GM23248 (cell line): ENCODE measurements around the gene UGGT1. TPM values are rescaled to one million over a fixed set of nuclear protein-coding genes. Genes with fewer than 3 reads are reported as not detected.
A peak's percentile ranks its signal among the peaks of the same experiment; 100 is the strongest.

Experiments
- DNase-seq: peaks from one replicate; pipeline ENCODE4 v3.0.0-alpha.2; 2015
- H2AFZ ChIP-seq: fragments of 200-600 bp; sonication (generic); 2 replicates; pipeline ENCODE4 v1.6.1; 2016; ENCODE audit warnings: antibody characterized with exemption
- H3F3A ChIP-seq: fragments of 200-600 bp; sonication (generic); 2 replicates; pipeline ENCODE4 v1.6.1; 2016; ENCODE audit warnings: mild to moderate bottlenecking, antibody characterized with exemption, mixed run types; ENCODE audit not compliant: insufficient read depth
- H3K27ac ChIP-seq: fragments of 200-600 bp; sonication (generic); 2 replicates; pipeline ENCODE4 v1.5.1; 2016; ENCODE audit warnings: mild to moderate bottlenecking
- H3K27me3 ChIP-seq: fragments of 200-600 bp; sonication (generic); replicated peaks from 2 replicates; pipeline ENCODE4 v1.6.1; 2016; ENCODE audit warnings: mild to moderate bottlenecking; ENCODE audit not compliant: insufficient read depth
- H3K36me3 ChIP-seq: fragments of 200-600 bp; sonication (generic); 2 replicates; pipeline ENCODE4 v1.6.1; 2016; ENCODE audit warnings: low read depth, mild to moderate bottlenecking
- H3K4me1 ChIP-seq: fragments of 200-600 bp; sonication (generic); 2 replicates; pipeline ENCODE4 v1.6.1; 2016; ENCODE audit warnings: mild to moderate bottlenecking; ENCODE audit not compliant: insufficient read depth
- H3K4me2 ChIP-seq: fragments of 200-600 bp; sonication (generic); one replicate; pipeline ENCODE4 v1.6.1; 2016; ENCODE audit warnings: mild to moderate bottlenecking; ENCODE audit not compliant: unreplicated experiment
- H3K4me3 ChIP-seq: fragments of 200-600 bp; sonication (generic); 2 replicates; pipeline ENCODE4 v1.5.1; 2016; ENCODE audit warnings: mild to moderate bottlenecking
- H3K79me2 ChIP-seq: fragments of 200-600 bp; sonication (generic); 2 replicates; pipeline ENCODE4 v1.6.1; 2016; ENCODE audit warnings: mild to moderate bottlenecking; ENCODE audit not compliant: insufficient read depth
- H3K9ac ChIP-seq: fragments of 200-600 bp; sonication (generic); 2 replicates; pipeline ENCODE4 v1.6.1; 2016; ENCODE audit warnings: mild to moderate bottlenecking
- H3K9me2 ChIP-seq: fragments of 200-600 bp; sonication (generic); 2 replicates; pipeline ENCODE4 v1.6.1; 2016; ENCODE audit warnings: mixed run types, mild to moderate bottlenecking, moderate library complexity; ENCODE audit not compliant: insufficient read depth
- H3K9me3 ChIP-seq: fragments of 200-600 bp; sonication (generic); one replicate; pipeline ENCODE4 v1.6.1; 2017; ENCODE audit warnings: low read depth
- H4K20me1 ChIP-seq: fragments of 200-600 bp; sonication (generic); 2 replicates; pipeline ENCODE4 v1.6.0; 2016; ENCODE audit not compliant: insufficient read depth
- EZH2 ChIP-seq: fragments of 200-600 bp; sonication (generic); IDR thresholded peaks from 2 replicates; pipeline ENCODE4 v1.6.1; 2018; ENCODE audit warnings: antibody characterized with exemption, mild to moderate bottlenecking; ENCODE audit not compliant: insufficient read depth, poor library complexity, severe bottlenecking
- EZH2phosphoT487 ChIP-seq: fragments of 200-600 bp; sonication (generic); IDR thresholded peaks from 2 replicates; pipeline ENCODE4 v1.6.1; 2018; ENCODE audit warnings: antibody characterized with exemption, moderate library complexity, mild to moderate bottlenecking, low read depth; ENCODE audit not compliant: insufficient read depth
- whole genome bisulfite sequencing, 2 experiments: methylation state at CpG; one replicate each; pipeline ENCODE4 v1.1.6; 2015 to 2017; ENCODE audit warnings: low lambda C conversion rate in 2 of 2, low coverage in 1 of 2; ENCODE audit errors: missing lambda C conversion rate in 2 of 2; 5-methylcytosine and 5-hydroxymethylcytosine counted together
- in situ Hi-C: fragments of 300-500 bp; cut with MboI; formaldehyde crosslinking; loops from 2 replicates; pipeline ENCODE4 v1.15.0; 2020
- polyA plus RNA-seq: library from polyadenylated mRNA; unstranded; fragments of >200 nt; fragmentation: Nextera tagmentation; extraction: Ambion mirVana; gene quantifications from 2 replicates; pipeline ENCODE4 v1.2.1, GENCODE V29; 2016
- total RNA-seq: library from RNA; depleted of rRNA; stranded (reverse); fragments of >200 nt; shearing (Covaris generic); gene quantifications from 2 replicates; pipeline ENCODE4 v1.2.3, GENCODE V29; 2014

Gene UGGT1
- total and polyA plus RNA-seq, 2 experiments from 2014 or later: 16.9 to 53.6 TPM

DNA sequence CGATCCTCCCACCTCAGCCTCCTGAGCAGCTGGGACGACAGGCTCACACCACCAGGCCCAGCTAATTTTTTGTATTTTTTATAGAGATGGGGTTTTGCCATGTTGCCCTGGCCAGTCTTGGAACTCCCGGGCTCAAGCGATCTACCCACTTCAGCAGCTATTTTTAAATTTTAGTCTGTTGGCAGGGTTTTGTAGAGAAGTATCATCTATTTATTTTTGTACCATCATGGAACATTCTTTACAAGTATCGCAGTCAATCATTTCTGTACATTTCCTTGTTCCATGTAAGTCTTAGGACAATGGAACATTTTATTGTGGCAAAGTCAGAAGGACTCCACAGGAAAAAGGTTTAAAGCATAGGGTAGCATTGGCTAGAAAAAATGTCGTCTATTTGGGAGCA lies 94.6 kb downstream of the UGGT1 start:
- H3K4me2 ChIP-seq: no peak overlapping the region
- no peaks in the 10 kb centered on the region for H3K79me2 ChIP-seq
- DNase-seq: no peak
- H3K36me3 ChIP-seq: peaks cover 30% of the 10 kb centered on the region
- no peak overlapping the region for H3K9ac ChIP-seq
- H3F3A ChIP-seq: no peaks in the 10 kb centered on the region
- in situ Hi-C loops: no loop called here
- no peak overlapping the region for H3K27ac ChIP-seq
- H4K20me1 ChIP-seq: no peaks in the 10 kb centered on the region
- no peak for TF ChIP-seq EZH2
- TF ChIP-seq EZH2phosphoT487: no peak
- H3K9me3 ChIP-seq: no peaks in the 10 kb centered on the region
- H3K27me3 ChIP-seq: no peaks in the 10 kb centered on the region
- peaks cover 11% of the 10 kb centered on the region for H3K4me1 ChIP-seq
- H3K9me2 ChIP-seq: no peaks in the 10 kb centered on the region
- no peak overlapping the region for H2AFZ ChIP-seq
- no peak overlapping the region for H3K4me3 ChIP-seq
- 95 to 98% methylated on average over 6 of the region's 6 CpGs for WGBS, 2 experiments

DNA sequence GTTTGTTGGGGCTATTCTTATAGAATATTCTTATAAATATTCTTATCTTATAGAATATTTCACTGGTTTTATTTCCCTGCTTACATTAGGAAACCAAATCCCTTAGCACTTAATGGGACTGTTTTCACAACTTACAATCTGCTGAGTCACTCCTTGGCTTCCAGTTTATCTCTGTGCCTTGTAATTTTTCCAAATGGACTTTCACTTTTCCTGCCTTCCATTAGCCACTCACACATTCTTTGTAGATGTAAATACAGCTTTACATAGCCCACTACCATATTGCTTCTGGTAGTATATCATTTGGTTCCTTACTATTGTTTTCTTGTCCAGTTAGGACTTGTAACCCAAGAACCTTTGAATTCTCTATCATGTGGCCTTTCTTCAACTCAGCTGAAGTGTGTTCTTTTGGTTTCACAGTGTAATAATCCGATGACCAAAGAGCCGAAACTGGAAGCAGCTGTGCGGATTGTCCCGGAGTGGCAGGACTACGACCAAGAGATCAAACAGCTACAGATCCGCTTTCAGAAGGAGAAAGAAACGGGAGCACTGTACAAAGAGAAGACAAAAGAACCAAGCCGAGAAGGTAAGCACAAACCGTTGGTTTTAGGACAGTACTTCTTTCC lies 96.1 kb downstream of the UGGT1 start:
- H4K20me1 ChIP-seq: no peaks in the 10 kb centered on the region
- no peak overlapping the region for H3K4me2 ChIP-seq
- no peak overlapping the region for H2AFZ ChIP-seq
- peaks cover 11% of the 10 kb centered on the region for H3K4me1 ChIP-seq
- peaks cover 20% of the 10 kb centered on the region for H3K36me3 ChIP-seq
- H3K9me2 ChIP-seq: no peaks in the 10 kb centered on the region
- H3K27ac ChIP-seq: 0 out of 2 replicates have a peak overlapping the region, but pooled peaks have one; percentile 4
- DNase-seq: peak; percentile 66
- no peak overlapping the region for H3K9ac ChIP-seq
- H3K9me3 ChIP-seq: no peaks in the 10 kb centered on the region
- no peak for TF ChIP-seq EZH2
- no peak for TF ChIP-seq EZH2phosphoT487
- no peaks in the 10 kb centered on the region for H3F3A ChIP-seq
- in situ Hi-C loops: no loop called here
- H3K79me2 ChIP-seq: no peaks in the 10 kb centered on the region
- WGBS, 2 experiments: 93% methylated on average over 9 of the region's 9 CpGs
- H3K4me3 ChIP-seq: no peak overlapping the region
- H3K27me3 ChIP-seq: no peaks in the 10 kb centered on the region

DNA sequence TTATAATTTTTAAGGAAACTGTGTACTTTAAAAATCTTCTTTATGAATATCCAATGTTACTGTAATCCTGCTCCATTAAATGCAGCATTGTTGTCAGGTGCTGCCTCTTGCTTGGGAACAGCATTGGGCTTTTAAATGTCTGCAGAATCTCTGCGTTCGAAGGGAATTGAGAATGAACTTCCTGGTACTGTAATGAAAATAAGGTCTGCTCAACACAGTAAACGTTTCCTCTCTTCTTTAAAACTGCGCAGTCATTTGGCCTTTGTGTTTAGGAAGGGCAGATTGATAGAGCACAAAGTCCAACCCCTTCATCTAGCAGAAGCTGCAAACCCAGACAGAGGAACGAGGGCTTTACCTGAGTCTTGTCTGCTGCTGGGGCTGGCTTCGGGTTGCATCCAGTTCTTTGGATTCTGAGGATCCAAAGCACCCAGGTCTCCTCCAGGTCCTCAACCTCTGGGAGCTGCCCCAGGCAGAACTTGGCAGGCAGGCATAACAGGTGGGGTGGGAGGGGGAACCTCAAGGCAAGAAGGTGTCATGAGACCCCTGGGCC lies 104.5 kb downstream of the UGGT1 start:
- Histone ChIP-seq H3K36me3 (no peaks in the 10 kb centered on the region), H4K20me1 (no peaks in the 10 kb centered on the region), H3K9me3 (no peaks in the 10 kb centered on the region), H3K4me1 (no peaks in the 10 kb centered on the region), H3K9ac (no peak overlapping the region), H3K79me2 (no peaks in the 10 kb centered on the region), H3F3A (no peaks in the 10 kb centered on the region), H2AFZ (no peak overlapping the region), H3K4me2 (no peak overlapping the region), H3K9me2 (no peaks in the 10 kb centered on the region), H3K4me3 (no peak overlapping the region), H3K27me3 (no peaks in the 10 kb centered on the region), H3K27ac (no peak overlapping the region)
- no peak for DNase-seq
- WGBS, 2 experiments: 89 to 92% methylated on average over 6 of the region's 6 CpGs
- in situ Hi-C loops: no loop called here
- no peak for TF ChIP-seq EZH2
- no peak for TF ChIP-seq EZH2phosphoT487

DNA sequence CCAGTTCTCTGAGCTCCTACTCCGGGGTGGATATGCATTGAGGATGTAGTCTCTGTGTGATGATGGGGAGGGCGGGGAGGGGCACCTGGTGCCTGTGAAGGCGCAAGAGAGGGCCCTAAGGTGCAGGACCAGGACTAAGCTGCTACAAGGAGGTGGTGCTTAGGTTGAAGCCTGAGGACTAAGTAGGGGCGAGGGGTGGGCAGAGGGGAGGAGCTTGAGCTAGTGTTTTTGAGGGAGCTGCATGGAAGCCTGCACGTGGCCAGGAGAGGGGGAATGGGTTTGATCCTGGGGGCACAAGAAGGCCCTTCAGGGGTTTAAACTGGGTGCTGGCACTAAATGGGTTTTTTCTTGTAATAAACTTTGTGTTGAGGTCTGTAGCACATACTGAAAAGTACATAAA lies 105.0 kb downstream of the UGGT1 start:
- H3K27ac ChIP-seq: no peak overlapping the region
- 87 to 94% methylated on average over 5 of the region's 5 CpGs for WGBS, 2 experiments
- no peaks in the 10 kb centered on the region for H3K4me1 ChIP-seq
- no peaks in the 10 kb centered on the region for H3F3A ChIP-seq
- H4K20me1 ChIP-seq: no peaks in the 10 kb centered on the region
- H3K4me2 ChIP-seq: no peak overlapping the region
- H3K79me2 ChIP-seq: no peaks in the 10 kb centered on the region
- H3K36me3 ChIP-seq: no peaks in the 10 kb centered on the region
- no peak for DNase-seq
- no peak for TF ChIP-seq EZH2phosphoT487
- no peak for TF ChIP-seq EZH2
- no peak overlapping the region for H2AFZ ChIP-seq
- H3K9me2 ChIP-seq: no peaks in the 10 kb centered on the region
- H3K9me3 ChIP-seq: no peaks in the 10 kb centered on the region
- no peak overlapping the region for H3K9ac ChIP-seq
- no peak overlapping the region for H3K4me3 ChIP-seq
- H3K27me3 ChIP-seq: no peaks in the 10 kb centered on the region
- in situ Hi-C loops: no loop called here
